GM12873 (cell line): ENCODE results near the gene SCNN1G.

Experiments
- CTCF ChIP-seq: IDR thresholded peaks from 2 replicates; pipeline ENCODE4 v1.5.1; 2012; ENCODE audit warnings: low read depth, mild to moderate bottlenecking, moderate library complexity, low read length, control low read depth; ENCODE audit not compliant: insufficient read depth; ENCODE audit errors: missing control alignments

SCNN1G gene

GRCh38 chr16:23206986-23207385 lies 24.4 kb downstream of the SCNN1G start:
- no peak for TF ChIP-seq CTCF

- no peak for TF ChIP-seq CTCF
Observed at GRCh38 chr16:23207485-23207884, 24.9 kb downstream of the SCNN1G start.

- no peak for TF ChIP-seq CTCF
Observed at GRCh38 chr16:23209606-23210005, 27.1 kb downstream of the SCNN1G start.

GRCh38 chr16:23213831-23214230 lies 31.3 kb downstream of the SCNN1G start:
- no peak for TF ChIP-seq CTCF

GRCh38 chr16:23214796-23215195 lies 32.3 kb downstream of the SCNN1G start:
- no peak for TF ChIP-seq CTCF

GRCh38 chr16:23215435-23215834 lies 32.9 kb downstream of the SCNN1G start:
- TF ChIP-seq CTCF = no peak

- TF ChIP-seq CTCF = no peak
Observed at GRCh38 chr16:23216658-23217246, 34.2 kb downstream of the SCNN1G start.
